Suppressor macrophage treated with lipopolysaccharide for 4 hours (primary cell): Measurements from ENCODE around the gene NKX3-2.
"Not testable (repeated sequence)": the region's sequence is repeated elsewhere in the genome, so short reads cannot be mapped to it uniquely, and the experiment has no call there.

Experiments used
- DNase-seq: peaks from one replicate; pipeline ENCODE4 v3.0.0-alpha.2; 2020

The NKX3-2 gene

DNA sequence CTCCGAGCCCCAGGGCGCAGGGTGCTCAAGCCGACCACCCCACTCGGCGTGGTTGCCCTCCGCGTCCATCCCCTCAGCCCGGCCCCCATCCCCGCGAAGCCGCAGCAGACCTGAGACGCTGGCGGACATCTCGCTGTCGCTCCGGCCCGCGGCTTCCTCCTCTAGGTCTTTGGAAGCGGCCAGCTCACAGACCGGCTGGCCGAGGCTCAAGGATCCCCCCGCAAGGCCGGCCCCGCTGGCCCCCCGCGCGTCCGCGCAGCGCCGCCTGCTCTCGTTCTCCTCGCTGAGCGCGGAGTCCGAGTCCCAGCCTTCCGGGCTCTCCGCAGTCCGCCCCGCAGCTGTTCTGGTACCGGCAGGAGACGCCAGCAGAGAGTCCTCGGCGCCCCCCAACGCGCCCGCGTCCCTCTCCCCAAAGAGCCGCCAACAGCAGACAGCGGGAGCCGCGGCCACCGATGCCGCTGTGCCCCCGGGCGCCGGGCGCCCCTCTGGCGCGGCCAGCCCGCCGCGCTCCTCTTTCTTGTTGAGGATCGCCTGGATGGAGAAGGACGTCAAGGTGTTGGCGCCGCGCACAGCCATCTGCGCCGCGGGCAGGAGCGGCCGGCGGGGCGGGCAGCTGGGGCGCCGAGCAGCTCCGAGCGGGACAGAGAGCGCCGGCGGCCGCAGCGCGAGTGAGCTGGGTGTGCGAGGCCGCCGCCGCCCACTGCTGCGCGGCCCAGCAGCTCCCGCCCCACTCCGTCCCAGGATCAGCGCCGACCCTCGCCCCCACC, at the start of gene NKX3-2:
TSS of gene NKX3-2 (minus strand) at position 670 of the 767 bp plus-strand sequence. CDS start at position 576, 94 bp downstream.
- DNase-seq: no peak

- DNase-seq: no peak
These were observed 47.9 kb upstream of the NKX3-2 start for GRCh38 chr4:13592220-13592619.

GRCh38 chr4:13590766-13591165, 46.5 kb upstream of the NKX3-2 start:
- DNase-seq: no peak

GRCh38 chr4:13588954-13589353, 44.6 kb upstream of the NKX3-2 start:
- no peak for DNase-seq

DNA sequence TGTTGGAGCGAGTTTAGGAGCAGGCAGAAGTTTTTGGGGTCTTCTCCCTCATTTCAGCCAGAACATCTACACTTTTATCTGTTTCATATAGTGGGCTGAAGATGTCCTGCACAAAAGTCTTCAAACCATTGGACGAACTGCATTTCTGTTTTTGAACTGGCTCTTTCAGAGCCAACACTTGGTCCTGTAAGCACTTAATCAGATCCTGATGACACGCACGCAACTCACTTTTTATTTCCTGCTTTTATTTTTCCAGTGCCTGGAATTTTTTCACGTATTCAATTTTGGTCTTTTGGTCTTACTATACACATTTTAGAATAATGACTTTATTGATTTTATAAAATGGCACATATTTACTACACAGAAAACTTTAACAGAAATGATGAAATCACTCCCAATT, 40.2 kb upstream of the NKX3-2 start:
- DNase-seq: no peak

DNA sequence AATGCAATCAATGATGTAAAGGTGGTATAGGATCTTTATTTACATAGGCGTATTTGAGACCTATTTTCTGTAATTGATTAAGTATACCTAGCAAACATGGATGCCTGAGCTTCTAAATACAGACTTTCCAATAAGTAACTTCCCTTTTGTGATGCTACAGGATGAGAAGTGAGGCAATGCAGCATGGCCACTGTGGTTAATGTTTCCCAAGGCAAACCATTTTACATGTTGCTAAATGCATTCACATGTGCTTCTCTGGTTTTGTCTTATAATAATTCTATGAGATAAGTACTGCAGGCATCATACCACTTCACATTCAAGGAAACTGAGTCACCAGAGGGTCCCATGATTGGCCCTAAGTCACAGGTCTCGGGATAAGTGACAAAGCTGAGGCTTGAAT, 35.7 kb upstream of the NKX3-2 start:
- no peak for DNase-seq

GRCh38 chr4:13577660-13578059, 33.4 kb upstream of the NKX3-2 start:
- no peak for DNase-seq

DNA sequence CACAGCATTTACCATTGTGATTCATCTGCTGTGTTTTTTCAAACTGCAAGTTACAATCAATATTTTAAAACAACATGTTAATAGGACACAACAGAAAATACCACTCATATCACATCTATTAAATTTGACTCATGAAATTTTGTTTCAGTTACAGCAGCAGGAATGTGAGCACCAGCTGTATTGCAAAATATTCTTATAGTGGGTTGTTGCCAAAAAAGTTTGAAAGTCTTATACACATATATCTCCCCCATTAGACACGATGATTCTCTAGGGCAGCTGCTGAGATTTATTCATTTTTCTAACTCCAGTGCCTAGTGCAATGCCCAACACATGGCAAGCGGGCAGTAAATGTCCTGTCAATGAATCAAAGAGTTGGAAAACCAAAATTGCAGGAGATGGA, 26.6 kb upstream of the NKX3-2 start:
- DNase-seq: no peak

DNA sequence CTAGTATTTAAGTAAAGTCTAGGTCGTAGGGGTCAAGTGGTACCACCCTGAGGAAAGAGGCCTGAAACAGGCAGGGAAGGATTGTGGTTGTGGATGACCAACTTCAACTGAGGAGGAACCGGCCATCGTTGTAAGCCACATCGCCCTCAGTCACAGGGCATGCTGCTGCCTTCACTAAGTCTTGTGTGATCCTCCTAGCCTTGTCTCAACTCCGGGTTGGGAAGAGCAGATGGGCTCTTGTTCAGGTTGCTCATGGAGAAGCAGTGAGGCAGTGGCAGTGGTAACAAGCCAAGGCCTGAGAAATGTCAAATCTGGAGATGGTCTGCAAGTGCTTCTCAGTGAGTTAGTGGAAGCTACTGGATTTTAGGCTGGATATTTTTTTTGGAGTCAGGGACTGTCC, 22.8 kb upstream of the NKX3-2 start:
- DNase-seq: no peak

DNA sequence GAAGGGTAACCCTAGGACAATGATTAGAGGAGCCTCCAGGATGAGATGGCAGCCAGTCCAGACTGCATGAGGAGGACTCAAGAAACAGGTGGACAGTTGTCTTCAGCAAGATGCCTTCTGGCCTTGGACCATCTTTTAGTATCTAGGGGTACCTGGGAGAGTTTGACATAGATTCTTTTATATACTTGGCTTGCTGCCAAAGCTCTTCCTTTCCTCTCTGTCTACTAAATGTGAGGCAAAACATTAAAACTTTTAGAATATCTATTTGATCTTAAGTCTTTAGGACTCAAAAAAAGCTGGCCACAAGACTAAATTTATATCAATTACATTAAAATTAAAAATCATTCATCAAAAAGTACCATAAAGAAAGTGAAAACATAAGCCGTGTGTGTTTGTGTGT, 18.6 kb upstream of the NKX3-2 start:
- DNase-seq: no peak

GRCh38 chr4:13561673-13562072, 17.4 kb upstream of the NKX3-2 start:
- no peak for DNase-seq

GRCh38 chr4:13560111-13560510, 15.8 kb upstream of the NKX3-2 start:
- not testable (repeated sequence) for DNase-seq

- no peak for DNase-seq
These were observed 15.1 kb upstream of the NKX3-2 start for GRCh38 chr4:13559413-13559812.

DNA sequence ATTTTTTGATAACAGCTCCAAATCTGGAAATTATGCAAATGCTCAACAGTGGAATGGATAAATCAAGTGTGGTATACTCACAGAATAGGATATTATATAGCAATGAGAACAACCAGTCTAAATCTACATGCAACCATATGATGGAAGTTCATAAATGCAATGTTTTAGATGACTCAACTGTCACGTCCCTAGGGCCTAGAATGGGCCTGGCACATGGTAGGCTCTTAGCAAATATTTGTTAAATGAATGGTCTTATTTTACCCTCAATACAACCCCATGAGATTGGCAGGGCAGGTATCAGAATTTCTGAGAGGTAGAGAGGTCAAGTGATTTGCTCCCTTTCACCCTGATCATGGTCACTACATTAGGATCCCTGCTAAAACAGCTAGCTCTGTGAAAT, 14.6 kb upstream of the NKX3-2 start:
- no peak for DNase-seq

DNA sequence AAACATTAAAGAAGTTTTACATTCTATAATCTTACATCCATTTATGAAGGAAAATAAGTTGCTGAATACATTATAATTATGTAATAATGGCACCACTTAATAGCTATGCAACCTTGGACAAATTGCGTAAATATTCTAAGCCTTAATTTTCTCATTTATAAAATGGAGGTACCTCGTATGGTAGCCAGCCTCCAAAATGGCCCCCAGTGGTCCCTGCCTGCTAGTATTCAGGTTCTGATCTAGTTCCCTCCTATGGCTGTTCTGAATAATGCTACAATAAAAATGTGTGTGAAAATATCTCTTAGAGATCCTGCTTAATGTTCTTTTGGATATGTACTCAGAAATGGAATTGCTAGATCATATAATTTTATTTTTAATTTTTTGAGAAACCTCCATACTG, 11.0 kb upstream of the NKX3-2 start:
- DNase-seq: no peak

- no peak for DNase-seq
These were observed 8.8 kb upstream of the NKX3-2 start for GRCh38 chr4:13553081-13553480.

GRCh38 chr4:13548984-13549546, 4.8 kb upstream of the NKX3-2 start:
- DNase-seq: peak; percentile 90

- DNase-seq: no peak
These were observed 4.0 kb upstream of the NKX3-2 start for GRCh38 chr4:13548059-13548983.

- no peak for DNase-seq
These were observed 3.3 kb upstream of the NKX3-2 start for GRCh38 chr4:13547485-13548041.

DNA sequence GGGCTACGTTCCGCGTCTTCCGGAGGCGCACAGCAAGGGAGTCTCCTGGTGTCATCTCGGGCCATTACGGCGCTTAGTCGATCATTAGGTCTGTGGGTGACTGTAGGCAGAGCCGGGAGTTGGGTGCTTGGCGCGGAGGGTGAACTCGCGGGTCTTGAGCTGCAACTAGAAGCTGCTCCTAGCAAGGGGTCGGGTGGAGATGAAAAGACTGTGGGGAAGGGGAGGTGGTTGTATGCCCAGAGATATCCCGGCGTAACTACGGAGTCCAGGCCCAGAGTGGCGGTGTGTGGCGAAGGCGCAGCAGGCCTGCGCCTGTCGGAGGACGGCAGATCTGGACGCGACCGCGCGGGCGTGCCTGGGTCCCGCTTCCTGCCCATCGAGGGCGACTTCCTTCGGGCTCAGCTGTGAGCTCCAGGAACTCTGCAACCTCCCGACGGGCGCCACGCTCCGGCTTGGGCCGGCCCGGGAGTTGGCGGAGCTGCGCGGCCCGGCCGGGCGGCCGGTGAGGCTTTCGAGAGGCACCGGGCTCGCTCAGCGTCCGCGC, 2.7 kb upstream of the NKX3-2 start:
- peak; percentile 24 for DNase-seq

- DNase-seq: no peak
These were observed 2.0 kb upstream of the NKX3-2 start for GRCh38 chr4:13546142-13546940.

GRCh38 chr4:13545394-13545808, 1.1 kb upstream of the NKX3-2 start:
- DNase-seq: no peak
